GM19239 (cell line): ENCODE data around the gene KRTAP4-1.
"Not testable (repeated sequence)": the region's sequence is repeated elsewhere in the genome, so short reads cannot be mapped to it uniquely, and the experiment has no call there.

ENCODE experiments used
- DNase-seq: peaks from one replicate; pipeline ENCODE4 v3.0.0; 2011; ENCODE audit warnings: low spot score; ENCODE audit not compliant: insufficient read length
- FAIRE-seq: peaks from 2 replicates; lab custom pipeline; 2011; peaks lifted over from hg19 to GRCh38; lab: Jason Lieb, UNC

KRTAP4-1 gene

GRCh38 chr17:41176744-41177387 lies 7.8 kb downstream of the KRTAP4-1 start:
- FAIRE-seq: peak; percentile 47
- no peak for DNase-seq

- FAIRE-seq: no peak
These were observed 12.8 kb downstream of the KRTAP4-1 start for GRCh38 chr17:41171886-41172285.

GRCh38 chr17:41168121-41168520 lies 16.6 kb downstream of the KRTAP4-1 start, which contains the start of gene KRTAP4-3:
KRTAP4-3 (minus strand) TSS chr17:41168221; CDS start chr17:41168172, 49 bp downstream.
- DNase-seq: no peak
- no peak for FAIRE-seq

More at GRCh38 chr17:41171886-41172285, 12.8 kb downstream of the KRTAP4-1 start:
- DNase-seq: no peak

GRCh38 chr17:41167561-41167960 lies 17.1 kb downstream of the KRTAP4-1 start:
- FAIRE-seq: no peak
- no peak for DNase-seq

- no peak for FAIRE-seq
- DNase-seq: no peak
These were observed 20.9 kb downstream of the KRTAP4-1 start for GRCh38 chr17:41163828-41164227.

GRCh38 chr17:41160648-41161047 lies 24.1 kb downstream of the KRTAP4-1 start, which contains the start of gene KRTAP4-4:
KRTAP4-4 (minus strand) TSS chr17:41160748; CDS start chr17:41160691, 57 bp downstream.
- FAIRE-seq (no peak), DNase-seq (no peak)

- not testable (repeated sequence) for FAIRE-seq
These were observed 24.5 kb downstream of the KRTAP4-1 start for GRCh38 chr17:41160190-41160589.

GRCh38 chr17:41153856-41154255 lies 30.9 kb downstream of the KRTAP4-1 start:
- DNase-seq (no peak), FAIRE-seq (no peak)

More at GRCh38 chr17:41160190-41160589, 24.5 kb downstream of the KRTAP4-1 start:
- DNase-seq: not testable (repeated sequence)

- FAIRE-seq: no peak
These were observed 33.2 kb downstream of the KRTAP4-1 start for GRCh38 chr17:41151525-41151924.

GRCh38 chr17:41150026-41150425 lies 34.7 kb downstream of the KRTAP4-1 start:
- DNase-seq (no peak), FAIRE-seq (no peak)

More at GRCh38 chr17:41151525-41151924, 33.2 kb downstream of the KRTAP4-1 start:
- DNase-seq: no peak

GRCh38 chr17:41149652-41149985 lies 35.1 kb downstream of the KRTAP4-1 start, which contains the start of gene KRTAP4-5:
KRTAP4-5 (minus strand) TSS chr17:41149825; CDS start chr17:41149767, 58 bp downstream.
- DNase-seq: no peak
- FAIRE-seq: no peak

- FAIRE-seq, DNase-seq: not testable (repeated sequence)
These were observed 35.6 kb downstream of the KRTAP4-1 start for GRCh38 chr17:41148971-41149651.

GRCh38 chr17:41147531-41148204 lies 37.0 kb downstream of the KRTAP4-1 start:
- no peak for DNase-seq
- no peak for FAIRE-seq

- FAIRE-seq (no peak), DNase-seq (no peak)
These were observed 39.5 kb downstream of the KRTAP4-1 start for GRCh38 chr17:41145261-41145660.

- no peak for FAIRE-seq
These were observed 39.9 kb downstream of the KRTAP4-1 start for GRCh38 chr17:41144846-41145245.

GRCh38 chr17:41141361-41141760 lies 43.4 kb downstream of the KRTAP4-1 start:
- no peak for DNase-seq
- no peak for FAIRE-seq

More at GRCh38 chr17:41144846-41145245, 39.9 kb downstream of the KRTAP4-1 start:
- DNase-seq: no peak

- DNase-seq: no peak
- FAIRE-seq: no peak
These were observed 44.2 kb downstream of the KRTAP4-1 start, which contains the start of gene KRTAP4-6 for GRCh38 chr17:41140360-41141131. KRTAP4-6 (minus strand) TSS chr17:41140544; CDS start chr17:41140487, 57 bp downstream.

- not testable (repeated sequence) for DNase-seq, FAIRE-seq
These were observed 44.8 kb downstream of the KRTAP4-1 start for GRCh38 chr17:41139865-41140264.
